A549 (cell line): ENCODE measurements around the gene ATP10A. TPM values are rescaled to one million over a fixed set of nuclear protein-coding genes. Genes with fewer than 3 reads are reported as not detected.

Experiments used
- ATAC-seq, 2 experiments: fragments of 200-7000 bp in 1 of 2; fragments of >200 bp in 1 of 2; cut with Nextera tagmentation in 1 of 2; cut with Tn5 transposase in 1 of 2; 3 replicates each; pipeline versions ENCODE4 v1.8.0 to v1.9.1; 2018 to 2020; ENCODE audit warnings: mild to moderate bottlenecking in 1 of 2, moderate library complexity in 1 of 2
- CTCF ChIA-PET: fragments of 300-600 bp; sonication (Branson Sonifier 250); formaldehyde crosslinking; extraction: SDS; loops from one replicate; lab custom pipeline; 2021; ENCODE audit warnings: antibody characterized with exemption, inconsistent platforms; lab: Yijun Ruan, JAX
- POLR2A ChIA-PET: fragments of 350-600 bp; formaldehyde crosslinking; extraction: SDS; loops from one replicate; lab custom pipeline; 2021; ENCODE audit warnings: antibody characterized with exemption, inconsistent platforms; lab: Yijun Ruan, JAX
- DNase-seq, 2 experiments: peaks; one replicate each; pipeline versions ENCODE4 v3.0.0 to v3.0.0-alpha.2; 2011 to 2016; ENCODE audit warnings: low read depth in 1 of 2, low spot score in 1 of 2
- FAIRE-seq: peaks from 2 replicates; lab custom pipeline; 2011; peaks lifted over from hg19 to GRCh38; lab: Jason Lieb, UNC
- H3K27ac ChIP-seq, 2 experiments: fragments of >200 bp; sonication (Bioruptor Twin); formaldehyde crosslinking; 3 replicates each; pipeline ENCODE4 v1.5.1; 2016 to 2017
- H3K4me1 ChIP-seq: fragments of >200 bp; sonication (Bioruptor Twin); formaldehyde crosslinking; 3 replicates; pipeline ENCODE4 v1.6.1; 2016
- H3K4me2 ChIP-seq: fragments of >200 bp; sonication (Bioruptor Twin); formaldehyde crosslinking; 3 replicates; pipeline ENCODE4 v1.6.1; 2016
- H3K4me3 ChIP-seq: fragments of >200 bp; sonication (Bioruptor Twin); formaldehyde crosslinking; 3 replicates; pipeline ENCODE4 v1.5.1; 2016
- H3K9me3 ChIP-seq: fragments of >200 bp; sonication (Bioruptor Twin); formaldehyde crosslinking; 3 replicates; pipeline ENCODE4 v1.6.1; 2016
- ATOH8 ChIP-seq: fragments of 250-450 bp; sonication (Bioruptor Pico); IDR thresholded peaks from 2 replicates; pipeline ENCODE4 v1.5.0; 2020; ENCODE audit warnings: low read depth, mild to moderate bottlenecking, moderate library complexity
- BHLHE40 ChIP-seq: IDR thresholded peaks from 2 replicates; pipeline ENCODE4 v1.6.1; 2012; ENCODE audit warnings: low read depth, low read length, inconsistent platforms
- CTCF ChIP-seq: fragments of >200 bp; sonication (Bioruptor Twin); formaldehyde crosslinking; IDR thresholded peaks from 3 replicates; pipeline ENCODE4 v1.5.1; 2016
- FOSB ChIP-seq: fragments of 250-450 bp; sonication (Bioruptor Pico); IDR thresholded peaks from 2 replicates; pipeline ENCODE4 v1.5.0; 2020; ENCODE audit warnings: mild to moderate bottlenecking, moderate library complexity
- HOXB13 ChIP-seq: fragments of 250-450 bp; sonication (Bioruptor Pico); IDR thresholded peaks from 2 replicates; pipeline ENCODE4 v1.5.0; 2020; ENCODE audit warnings: low read depth, mild to moderate bottlenecking, moderate library complexity
- HOXB5 ChIP-seq: fragments of 250-450 bp; sonication (Bioruptor Pico); IDR thresholded peaks from 2 replicates; pipeline ENCODE4 v1.5.0; 2020; ENCODE audit warnings: mild to moderate bottlenecking, moderate library complexity
- JUNB ChIP-seq: fragments of >200 bp; sonication (Bioruptor Twin); formaldehyde crosslinking; IDR thresholded peaks from 2 replicates; pipeline ENCODE4 v1.6.1; 2016
- KDM1A ChIP-seq: fragments of 200-600 bp; sonication (generic); IDR thresholded peaks from 2 replicates; pipeline ENCODE4 v1.6.1; 2016; ENCODE audit warnings: low read depth, mild to moderate bottlenecking
- KDM5A ChIP-seq: fragments of 200-600 bp; sonication (generic); IDR thresholded peaks from 2 replicates; pipeline ENCODE4 v1.6.1; 2016; ENCODE audit warnings: antibody characterized with exemption, mild to moderate bottlenecking
- MAX ChIP-seq: IDR thresholded peaks from 2 replicates; pipeline ENCODE4 v1.6.1; 2012
- POLR2A ChIP-seq: IDR thresholded peaks from 2 replicates; pipeline ENCODE4 v1.6.1; 2012; ENCODE audit warnings: mild to moderate bottlenecking, low read length
- POLR2AphosphoS2 ChIP-seq: conservative IDR thresholded peaks from 2 replicates; pipeline ENCODE4 v1.6.1; 2012; ENCODE audit warnings: low read length, improper control_type of control experiment, inconsistent platforms
- RCOR1 ChIP-seq: fragments of 150-350 bp; IDR thresholded peaks from 2 replicates; pipeline ENCODE4 v1.6.1; 2014; ENCODE audit warnings: antibody characterized with exemption, low read length, low read depth
- SREBF2 ChIP-seq: fragments of 450-650 bp; IDR thresholded peaks from 2 replicates; pipeline ENCODE4 v1.6.1; 2014; ENCODE audit warnings: mild to moderate bottlenecking, moderate library complexity
- TFCP2L1 ChIP-seq: fragments of 250-450 bp; sonication (Bioruptor Pico); IDR thresholded peaks from 2 replicates; pipeline ENCODE4 v1.5.0; 2021; ENCODE audit warnings: mild to moderate bottlenecking
- USF2 ChIP-seq: fragments of 450-650 bp; IDR thresholded peaks from 2 replicates; pipeline ENCODE4 v1.6.1; 2014; ENCODE audit warnings: antibody characterized with exemption
- ZSCAN20 ChIP-seq: fragments of 250-450 bp; sonication (Bioruptor Pico); IDR thresholded peaks from 2 replicates; pipeline ENCODE4 v1.8.0; 2022; ENCODE audit warnings: mild to moderate bottlenecking, moderate library complexity
- WGBS: methylation state at CpG from one replicate; pipeline ENCODE4 v1.1.6; 2017; ENCODE audit errors: missing lambda C conversion rate; 5-methylcytosine and 5-hydroxymethylcytosine counted together
- polyA plus RNA-seq, 4 experiments: library from polyadenylated mRNA; depleted of rRNA in 3 of 4; stranded (reverse); fragments of >200 nt; fragmentation: RNase III in 1 of 4; extraction: RNeasy Plus Mini Kit Qiagen cat#74134 plus additional on column Dnase treatment in 1 of 4; gene quantifications; 2 replicates in 3 of 4; 3 replicates in 1 of 4; pipeline ENCODE4 v1.2.3, GENCODE V29; 2011 to 2017
- TF ChIP-seq, protein P1 (sequence below): fragments of 150-350 bp; IDR thresholded peaks from 2 replicates; pipeline ENCODE4 v1.6.1; 2014; ENCODE audit warnings: low read depth, mild to moderate bottlenecking, low read length
- TF ChIP-seq, protein P2 (sequence below): fragments of 200-600 bp; sonication (generic); IDR thresholded peaks from 2 replicates; pipeline ENCODE4 v1.6.1; 2016; ENCODE audit warnings: antibody characterized with exemption, mild to moderate bottlenecking, moderate library complexity

ATP10A gene
- polyA plus RNA-seq, 2 of the 4 experiments (the other 2 are of a cell fraction) = 5.9 to 7.6 TPM

DNA sequence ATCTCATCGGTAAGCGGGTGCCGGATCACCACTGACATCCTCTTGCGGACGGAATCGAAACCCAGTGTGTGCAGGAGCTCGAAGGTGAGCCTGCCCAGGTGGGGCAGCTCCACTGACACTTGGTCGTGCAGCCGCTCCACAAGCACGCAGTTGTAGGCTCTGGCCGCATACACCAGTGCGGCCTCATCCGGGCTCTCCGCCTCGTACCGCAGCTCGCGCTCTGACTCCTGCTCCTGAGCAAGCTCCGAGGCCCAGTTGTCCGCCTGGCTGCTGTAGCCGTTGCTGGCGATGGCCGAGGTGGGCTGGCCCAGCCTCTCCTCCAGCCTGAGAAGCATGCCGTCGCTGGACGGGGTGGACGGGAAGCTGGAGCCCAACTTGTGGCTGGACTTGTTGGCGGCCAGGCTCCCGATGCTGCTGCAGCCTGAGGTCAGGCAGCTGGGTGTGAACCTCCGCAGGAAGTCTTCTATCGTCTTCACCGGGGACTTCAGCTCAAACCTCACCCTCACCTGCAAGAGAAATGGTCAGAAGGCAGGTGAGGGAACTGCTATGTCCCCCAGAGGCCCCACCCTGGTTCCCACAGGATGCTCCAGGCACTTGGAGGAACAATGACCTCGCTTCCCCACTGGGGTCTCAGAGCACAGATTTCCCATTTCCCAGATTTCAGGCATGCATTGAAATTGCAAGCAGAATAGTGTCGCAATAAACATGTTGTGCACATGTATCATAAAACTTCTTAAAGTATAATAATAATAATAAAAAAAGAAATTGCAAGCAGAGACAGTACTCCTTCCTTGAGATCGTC lies 149.2 kb downstream of the ATP10A start:
- CTCF ChIA-PET = interaction anchor here (1.7 kb wide), 1 partner anchor 220 kb away, joined by 4 read pairs; no protein-coding TSS in a partner anchor
- FAIRE-seq = no peak
- no peaks in the 10 kb centered on the region for H3K9me3 ChIP-seq

GRCh38 chr15:25712961-25713355 lies 150.2 kb downstream of the ATP10A start:
- TF ChIP-seq SREBF2 (no peak), HOXB13 (CRISPR knock-in tag) (no peak), POLR2AphosphoS2 (no peak), CTCF (no peak), HOXB5 (CRISPR knock-in tag) (no peak), BHLHE40 (no peak), ATOH8 (CRISPR knock-in tag) (no peak), TFCP2L1 (CRISPR knock-in tag) (no peak), FOSB (no peak), USF2 (no peak), KDM5A (no peak), KDM1A (no peak), RCOR1 (no peak), JUNB (no peak), MAX (no peak), POLR2A (no peak), ZSCAN20 (CRISPR knock-in tag) (no peak)
- TF ChIP-seq, protein P1, sequence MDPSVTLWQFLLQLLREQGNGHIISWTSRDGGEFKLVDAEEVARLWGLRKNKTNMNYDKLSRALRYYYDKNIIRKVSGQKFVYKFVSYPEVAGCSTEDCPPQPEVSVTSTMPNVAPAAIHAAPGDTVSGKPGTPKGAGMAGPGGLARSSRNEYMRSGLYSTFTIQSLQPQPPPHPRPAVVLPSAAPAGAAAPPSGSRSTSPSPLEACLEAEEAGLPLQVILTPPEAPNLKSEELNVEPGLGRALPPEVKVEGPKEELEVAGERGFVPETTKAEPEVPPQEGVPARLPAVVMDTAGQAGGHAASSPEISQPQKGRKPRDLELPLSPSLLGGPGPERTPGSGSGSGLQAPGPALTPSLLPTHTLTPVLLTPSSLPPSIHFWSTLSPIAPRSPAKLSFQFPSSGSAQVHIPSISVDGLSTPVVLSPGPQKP = no peak
- TF ChIP-seq, protein P2, sequence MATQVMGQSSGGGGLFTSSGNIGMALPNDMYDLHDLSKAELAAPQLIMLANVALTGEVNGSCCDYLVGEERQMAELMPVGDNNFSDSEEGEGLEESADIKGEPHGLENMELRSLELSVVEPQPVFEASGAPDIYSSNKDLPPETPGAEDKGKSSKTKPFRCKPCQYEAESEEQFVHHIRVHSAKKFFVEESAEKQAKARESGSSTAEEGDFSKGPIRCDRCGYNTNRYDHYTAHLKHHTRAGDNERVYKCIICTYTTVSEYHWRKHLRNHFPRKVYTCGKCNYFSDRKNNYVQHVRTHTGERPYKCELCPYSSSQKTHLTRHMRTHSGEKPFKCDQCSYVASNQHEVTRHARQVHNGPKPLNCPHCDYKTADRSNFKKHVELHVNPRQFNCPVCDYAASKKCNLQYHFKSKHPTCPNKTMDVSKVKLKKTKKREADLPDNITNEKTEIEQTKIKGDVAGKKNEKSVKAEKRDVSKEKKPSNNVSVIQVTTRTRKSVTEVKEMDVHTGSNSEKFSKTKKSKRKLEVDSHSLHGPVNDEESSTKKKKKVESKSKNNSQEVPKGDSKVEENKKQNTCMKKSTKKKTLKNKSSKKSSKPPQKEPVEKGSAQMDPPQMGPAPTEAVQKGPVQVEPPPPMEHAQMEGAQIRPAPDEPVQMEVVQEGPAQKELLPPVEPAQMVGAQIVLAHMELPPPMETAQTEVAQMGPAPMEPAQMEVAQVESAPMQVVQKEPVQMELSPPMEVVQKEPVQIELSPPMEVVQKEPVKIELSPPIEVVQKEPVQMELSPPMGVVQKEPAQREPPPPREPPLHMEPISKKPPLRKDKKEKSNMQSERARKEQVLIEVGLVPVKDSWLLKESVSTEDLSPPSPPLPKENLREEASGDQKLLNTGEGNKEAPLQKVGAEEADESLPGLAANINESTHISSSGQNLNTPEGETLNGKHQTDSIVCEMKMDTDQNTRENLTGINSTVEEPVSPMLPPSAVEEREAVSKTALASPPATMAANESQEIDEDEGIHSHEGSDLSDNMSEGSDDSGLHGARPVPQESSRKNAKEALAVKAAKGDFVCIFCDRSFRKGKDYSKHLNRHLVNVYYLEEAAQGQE = no peak
- TF ChIP-seq, all 56 proteins: peak for 0
- no peaks in the 10 kb centered on the region for H3K9me3 ChIP-seq
- WGBS = 100% methylated on average over 1 of the region's 5 CpGs
- ATAC-seq (no peak), FAIRE-seq (no peak), DNase-seq (no peak)
- ChIA-PET CTCF (interaction anchor here (1.7 kb wide), 1 partner anchor 221 kb away, joined by 4 read pairs; no protein-coding TSS in a partner anchor), POLR2A (no interaction called here)
- H3K4me2 ChIP-seq = no peak overlapping the region
- H3K4me1 ChIP-seq = no peaks in the 10 kb centered on the region
- no peak overlapping the region for H3K4me3 ChIP-seq
- no peak overlapping the region for H3K27ac ChIP-seq

More for the DNA sequence above, 149.2 kb downstream of the ATP10A start:
- Histone ChIP-seq H3K4me3 (no peak overlapping the region), H3K4me1 (no peaks in the 10 kb centered on the region)
- POLR2A ChIA-PET = no interaction called here
- no peak for ATAC-seq
- 90% methylated on average over 20 of the region's 35 CpGs for WGBS
- no peak for TF ChIP-seq TFCP2L1 (CRISPR knock-in tag)
- TF ChIP-seq, all 56 proteins: peak for 0
- DNase-seq = no peak
- no peak overlapping the region for H3K4me2 ChIP-seq
- no peak overlapping the region for H3K27ac ChIP-seq
